Keratinocyte (primary cell): ENCODE measurements around the gene GYS2.

Experiments used
- CTCF ChIP-seq, 3 experiments: IDR thresholded peaks in 1 of 3; conservative IDR thresholded peaks in 1 of 3; optimal IDR thresholded peaks in 1 of 3; 2 replicates in 2 of 3; 3 replicates in 1 of 3; pipeline versions ENCODE3 to v1.5.1; 2011; ENCODE audit warnings: low read length in 3 of 3, mild to moderate bottlenecking in 3 of 3, moderate library complexity in 2 of 3, control low read depth in 1 of 3, inconsistent platforms in 1 of 3; ENCODE audit not compliant: insufficient read depth in 2 of 3; ENCODE audit errors: extremely low read depth in 1 of 3
- EZH2 ChIP-seq: IDR thresholded peaks from one replicate; pipeline ENCODE4 v1.6.1; 2012; ENCODE audit warnings: inconsistent platforms, mild to moderate bottlenecking, low read length, moderate library complexity

DNA sequence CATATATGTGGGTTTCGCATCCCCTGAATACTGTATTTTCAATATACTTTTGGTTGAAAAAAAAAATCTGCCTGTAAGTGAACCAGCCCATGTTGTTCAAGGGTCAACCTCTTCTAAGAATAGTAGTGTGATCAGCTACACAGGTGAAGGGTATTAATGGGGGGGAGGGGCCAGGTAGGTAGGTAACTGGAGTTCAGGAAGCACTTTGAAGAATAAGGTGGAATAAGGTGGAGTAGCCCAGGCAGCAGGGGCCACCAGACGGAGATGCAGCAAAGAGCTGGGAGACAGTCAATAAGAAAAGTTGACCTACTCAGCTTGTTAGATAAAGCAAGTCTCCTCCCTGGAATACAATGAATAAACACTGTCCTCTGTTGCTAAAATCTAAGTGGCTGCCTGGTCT is 43.7 kb upstream of the GYS2 start:
- TF ChIP-seq CTCF (optimal IDR thresholded peaks at IDR 0.05 in 1 of 3, IDR thresholded peaks at IDR 0.05 in 1 of 3, conservative IDR thresholded peaks at IDR 0.05 in 1 of 3; ENCODE audit: extremely low read depth in 1 of 3, insufficient read depth in 2 of 3, low read length in 3 of 3) (no peak), EZH2 (no peak)
